Measurements from ENCODE around the gene WIPF2. TPM values are rescaled to one million over a fixed set of nuclear protein-coding genes. Genes with fewer than 3 reads are reported as not detected.
A peak's percentile ranks its signal among the peaks of the same experiment; 100 is the strongest.

WIPF2 gene
- total RNA-seq, 1 experiment from 2014 or later: 30.4 TPM

- no peak for TF ChIP-seq POLR2A (IDR thresholded peaks at IDR 0.05; ENCODE audit: borderline replicate concordance, extremely low read depth, insufficient read depth, insufficient read length)
- no peak for TF ChIP-seq ZNF274 (IDR thresholded peaks at IDR 0.05; ENCODE audit: low read depth, low read length)
- no peak for TF ChIP-seq FOSL1 (IDR thresholded peaks at IDR 0.05; ENCODE audit: low read depth)
- no peak for TF ChIP-seq ZBTB33 (IDR thresholded peaks at IDR 0.05; ENCODE audit: extremely low read depth, insufficient replicate concordance, low read length)
- TF ChIP-seq REST (IDR thresholded peaks at IDR 0.05; ENCODE audit: low read depth): no peak
- TF ChIP-seq JUND (IDR thresholded peaks at IDR 0.05): no peak
- no peak for TF ChIP-seq POLR2AphosphoS5 (IDR thresholded peaks at IDR 0.05; ENCODE audit: low read depth, low read length)
- no peak for TF ChIP-seq YY1 (IDR thresholded peaks at IDR 0.05; ENCODE audit: extremely low read depth, insufficient replicate concordance, low read depth, low read length)
- TF ChIP-seq EZH2phosphoT487 (IDR thresholded peaks at IDR 0.05; ENCODE audit: borderline replicate concordance): no peak
- TF ChIP-seq CEBPB (IDR thresholded peaks at IDR 0.05; ENCODE audit: low read depth): no peak
- TF ChIP-seq ATF3 (IDR thresholded peaks at IDR 0.05): no peak
- no peak for TF ChIP-seq CBX3 (IDR thresholded peaks at IDR 0.05; ENCODE audit: low read depth)
- TF ChIP-seq SRF (IDR thresholded peaks at IDR 0.05; ENCODE audit: low read depth): no peak
- TF ChIP-seq TCF7L2 (IDR thresholded peaks at IDR 0.05; ENCODE audit: borderline replicate concordance, extremely low read depth, insufficient read depth, insufficient read length): no peak
- no peak for TF ChIP-seq RAD21 (IDR thresholded peaks at IDR 0.05; ENCODE audit: low read depth)
- TF ChIP-seq MAX (IDR thresholded peaks at IDR 0.05): no peak
- TF ChIP-seq EGR1 (IDR thresholded peaks at IDR 0.05; ENCODE audit: low read depth): no peak
- no peak overlapping the region for H3K4me2 ChIP-seq (ENCODE audit: low read length)
- TSS peak; percentile 41 for BruUV-seq (replicated peaks)
- peaks cover 4% of the 10 kb centered on the region; the same call in 1 of the 2 replicates for H3K79me2 ChIP-seq (ENCODE audit: insufficient read depth, low read length)
- H3K9me3 ChIP-seq (ENCODE audit: control insufficient read depth in 1 of 2, insufficient read depth in 1 of 2, low read depth in 1 of 2, low read length in 2 of 2): no peaks in the 10 kb centered on the region
- ChIA-PET RAD21 (ENCODE audit: low non-redundant PET in 1 of 2, low total read pairs in 2 of 2, uncharacterized antibody in 2 of 2, unreplicated experiment in 2 of 2) (no interaction called here), CTCF (no interaction called here), POLR2A (no interaction called here)
- no peaks in the 10 kb centered on the region for H3K9me2 ChIP-seq (ENCODE audit: insufficient read depth)
- intact Hi-C loops (cut with micrococcal nuclease): no loop called here
- H3K27ac ChIP-seq (ENCODE audit: low read depth, low read length): no peak overlapping the region
- peaks cover 10 to 15% of the 10 kb centered on the region in 2 experiments for H3K4me1 ChIP-seq (ENCODE audit: control insufficient read depth in 1 of 2, insufficient read depth in 2 of 2, low read length in 2 of 2)
- peaks cover 41 to 53% of the 10 kb centered on the region in 2 experiments for H3K36me3 ChIP-seq (ENCODE audit: control insufficient read depth in 1 of 2, insufficient read depth in 2 of 2, low read length in 2 of 2)
- ATAC-seq: no peak
- no peaks in the 10 kb centered on the region for H3K27me3 ChIP-seq (ENCODE audit: insufficient read depth, low read length)
- H3K9ac ChIP-seq (ENCODE audit: low read length): no peak overlapping the region
- H4K20me1 ChIP-seq (ENCODE audit: insufficient read depth): no peaks in the 10 kb centered on the region
- no peak for DNase-seq (ENCODE audit: low read depth, low spot score)
- no peak overlapping the region for H3K4me3 ChIP-seq (replicated peaks in 1 of 2; ENCODE audit: low read depth in 1 of 2, low read length in 2 of 2)
- H2AFZ ChIP-seq (ENCODE audit: low read depth, low read length, poor library complexity, severe bottlenecking): no peak overlapping the region
Observed at GRCh38 chr17:40171750-40172149, 47.4 kb upstream of the WIPF2 start.

All from HCT116 (cell line).